ENCODE results near the gene PRPF31. TPM values are rescaled to one million over a fixed set of nuclear protein-coding genes. Genes with fewer than 3 reads are reported as not detected.

PRPF31 gene
- total and polyA plus RNA-seq, 2 of the 13 experiments (the other 11 are each of a cell fraction or from before 2014, with no cell fraction given) = 23.8 to 63.8 TPM

- no peak for TF ChIP-seq GLMP (CRISPR knock-in tag; IDR thresholded peaks at IDR 0.05; ENCODE audit: borderline replicate concordance)
- TF ChIP-seq BCL6 (CRISPR knock-in tag; IDR thresholded peaks at IDR 0.05) = peak; percentile 9; the same call in 1 of the 2 replicates
- TF ChIP-seq MBNL3 (CRISPR knock-in tag; conservative IDR thresholded peaks at IDR 0.05) = no peak
- peak; percentile 80; the same call in 1 of the 2 replicates for TF ChIP-seq ZBTB44 (CRISPR knock-in tag; IDR thresholded peaks at IDR 0.05)
- peak; percentile 100 for TF ChIP-seq ZFX (CRISPR knock-in tag; IDR thresholded peaks at IDR 0.05; ENCODE audit: low read depth)
- TF ChIP-seq MYNN (CRISPR knock-in tag; IDR thresholded peaks at IDR 0.05; ENCODE audit: low read depth) = no peak
- TF ChIP-seq ZNF468 (CRISPR knock-in tag; IDR thresholded peaks at IDR 0.05) = no peak
- TF ChIP-seq HIC2 (CRISPR knock-in tag; IDR thresholded peaks at IDR 0.05; ENCODE audit: low read depth) = no peak
- TF ChIP-seq CCAR2 (optimal IDR thresholded peaks at IDR 0.05; ENCODE audit: low read depth, low read length) = peak; percentile 93
- TF ChIP-seq MTA3 (CRISPR knock-in tag; IDR thresholded peaks at IDR 0.05) = 0 out of 2 replicates have a peak, but pooled peaks have one; percentile 45
- no peak for TF ChIP-seq ZNF326 (CRISPR knock-in tag; IDR thresholded peaks at IDR 0.05; ENCODE audit: borderline replicate concordance)
- peak; percentile 88 for TF ChIP-seq SMAD1 (CRISPR knock-in tag; IDR thresholded peaks at IDR 0.05; ENCODE audit: borderline replicate concordance, low read depth)
- TF ChIP-seq ZNF839 (CRISPR knock-in tag; IDR thresholded peaks at IDR 0.05; ENCODE audit: borderline replicate concordance) = no peak
- TF ChIP-seq PITX1 (CRISPR knock-in tag; IDR thresholded peaks at IDR 0.05) = peak; percentile 91
- TF ChIP-seq ARHGAP35 (CRISPR knock-in tag; IDR thresholded peaks at IDR 0.05; ENCODE audit: borderline replicate concordance) = no peak
- no peak for TF ChIP-seq ZNF512B (CRISPR knock-in tag; IDR thresholded peaks at IDR 0.05; ENCODE audit: borderline replicate concordance)
- peak; percentile 40; the same call in 1 of the 2 replicates for TF ChIP-seq ZNF563 (CRISPR knock-in tag; IDR thresholded peaks at IDR 0.05)
- TF ChIP-seq HMG20B (CRISPR knock-in tag; conservative IDR thresholded peaks at IDR 0.05) = 0 out of 2 replicates have a peak, but pooled peaks have one; percentile 12
- peak; percentile 17; the same call in 1 of the 2 replicates for TF ChIP-seq TFAP4 (IDR thresholded peaks at IDR 0.05; ENCODE audit: borderline replicate concordance, low read depth)
These were observed at the start of gene PRPF31, which contains the start of gene TFPT (continued) for GRCh38 chr19:54115109-54116063.
